Transverse colon (tissue), 4 donors: ENCODE data around the gene UPB1. TPM values are rescaled to one million over a fixed set of nuclear protein-coding genes. Genes with fewer than 3 reads are reported as not detected.

ENCODE experiments used
- DNase-seq: peaks from one replicate; pipeline ENCODE4 v3.0.0-alpha.2; 2019
- H3K27ac ChIP-seq, 4 donors: fragments of 200-600 bp; sonication (generic); 2 replicates each; pipeline ENCODE4 v1.5.1; 2016 to 2018; ENCODE audit warnings: inconsistent platforms in 4 of 4
- H3K27me3 ChIP-seq: fragments of 200-600 bp; sonication (generic); 2 replicates; pipeline ENCODE4 v1.5.1; 2017; ENCODE audit warnings: inconsistent platforms
- H3K36me3 ChIP-seq, 4 donors: fragments of 200-600 bp; sonication (generic); 2 replicates each; pipeline ENCODE4 v1.5.1; 2017 to 2019; ENCODE audit warnings: inconsistent platforms in 4 of 4
- H3K4me1 ChIP-seq, 4 donors: fragments of 200-600 bp; sonication (generic); 2 replicates each; pipeline ENCODE4 v1.5.1; 2017 to 2020; ENCODE audit warnings: inconsistent platforms in 4 of 4
- H3K4me3 ChIP-seq, 4 donors: fragments of 200-600 bp; sonication (generic); 1 replicate in 1 of 4; 2 replicates in 3 of 4; pipeline versions ENCODE4 v1.5.1 to v1.6.1; 2017 to 2019; ENCODE audit warnings: inconsistent platforms in 4 of 4
- H3K9me3 ChIP-seq, 2 donors: fragments of 200-600 bp; sonication (generic); 2 replicates each; pipeline ENCODE4 v1.5.1; 2017 to 2019; ENCODE audit warnings: inconsistent platforms in 2 of 2
- EP300 ChIP-seq: sonication (generic); formaldehyde crosslinking; IDR thresholded peaks from one replicate; pipeline ENCODE4 v1.6.1; 2017; ENCODE audit warnings: antibody characterized with exemption, low read depth
- POLR2A ChIP-seq: fragments of 450-650 bp; IDR thresholded peaks from one replicate; pipeline ENCODE4 v1.6.1; 2016; ENCODE audit warnings: antibody characterized with exemption, mild to moderate bottlenecking, moderate library complexity
- POLR2AphosphoS5 ChIP-seq, 3 donors: sonication (generic); formaldehyde crosslinking; IDR thresholded peaks; one replicate each; pipeline ENCODE4 v1.6.1; 2016; ENCODE audit warnings: antibody characterized with exemption in 3 of 3
- WGBS, 2 donors: methylation state at CpG; one replicate each; pipeline ENCODE4 v1.1.5; 2018; ENCODE audit warnings: low coverage in 1 of 2; 5-methylcytosine and 5-hydroxymethylcytosine counted together
- in situ Hi-C, 4 donors: fragments of 200-750 bp; cut with MboI; loops; one replicate each; pipeline versions ENCODE4 v1.15.0 to v1.15.1; 2017; ENCODE audit warnings: low sequenced_read_pairs in 3 of 4, low pct_ligation_motif_present in 1 of 4, low pct_unique_long_range_greater_than_20kb in 1 of 4
- intact Hi-C: fragments of 100-400 bp; cut with DNase I; formaldehyde crosslinking; loops from one replicate; pipeline ENCODE4 v1.15.1; 2023; ENCODE audit warnings: low total_unique reads
- total RNA-seq, 4 donors: library from RNA; depleted of rRNA; stranded (reverse); fragments of >200 nt; gene quantifications; one replicate each; pipeline ENCODE4 v1.1.0, GENCODE V29; 2016
- TF ChIP-seq, protein P1 (sequence below), 5 experiments: fragments of 200-600 bp in 3 of 5; fragments of 450-650 bp in 2 of 5; sonication (generic) in 3 of 5; IDR thresholded peaks; 1 replicate in 2 of 5; 2 replicates in 3 of 5; pipeline ENCODE4 v1.5.1; 2016 to 2017; ENCODE audit warnings: antibody characterized with exemption in 5 of 5, inconsistent platforms in 3 of 5, mild to moderate bottlenecking in 2 of 5, moderate library complexity in 1 of 5

UPB1 gene
- under 1 TPM in 1 of 4 donors, not detected in 3; 0.32 TPM for total RNA-seq

- in situ Hi-C loops (no loop called here), intact Hi-C loops (no loop called here)
- Histone ChIP-seq H3K4me3 (peak within 1 kb of the TSS in 2 of 4 donors; percentile 15 to 26), H3K27ac (no peak within 1 kb of the TSS), H3K27me3 (peaks cover 42% of the 10 kb centered on the region), H3K4me1 (peaks cover 0 to 9% (median 8%) of the 10 kb centered on the region in 4 donors), H3K9me3 (no peaks in the 10 kb centered on the region), H3K36me3 (no peaks in the 10 kb centered on the region)
- TF ChIP-seq POLR2A (no peak), POLR2AphosphoS5 (IDR thresholded peaks at IDR 0.05) (no peak), EP300 (no peak)
- TF ChIP-seq, protein P1, sequence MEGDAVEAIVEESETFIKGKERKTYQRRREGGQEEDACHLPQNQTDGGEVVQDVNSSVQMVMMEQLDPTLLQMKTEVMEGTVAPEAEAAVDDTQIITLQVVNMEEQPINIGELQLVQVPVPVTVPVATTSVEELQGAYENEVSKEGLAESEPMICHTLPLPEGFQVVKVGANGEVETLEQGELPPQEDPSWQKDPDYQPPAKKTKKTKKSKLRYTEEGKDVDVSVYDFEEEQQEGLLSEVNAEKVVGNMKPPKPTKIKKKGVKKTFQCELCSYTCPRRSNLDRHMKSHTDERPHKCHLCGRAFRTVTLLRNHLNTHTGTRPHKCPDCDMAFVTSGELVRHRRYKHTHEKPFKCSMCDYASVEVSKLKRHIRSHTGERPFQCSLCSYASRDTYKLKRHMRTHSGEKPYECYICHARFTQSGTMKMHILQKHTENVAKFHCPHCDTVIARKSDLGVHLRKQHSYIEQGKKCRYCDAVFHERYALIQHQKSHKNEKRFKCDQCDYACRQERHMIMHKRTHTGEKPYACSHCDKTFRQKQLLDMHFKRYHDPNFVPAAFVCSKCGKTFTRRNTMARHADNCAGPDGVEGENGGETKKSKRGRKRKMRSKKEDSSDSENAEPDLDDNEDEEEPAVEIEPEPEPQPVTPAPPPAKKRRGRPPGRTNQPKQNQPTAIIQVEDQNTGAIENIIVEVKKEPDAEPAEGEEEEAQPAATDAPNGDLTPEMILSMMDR (IDR thresholded peaks at IDR 0.05): no peak
- no peak for DNase-seq
- WGBS, 2 donors: 45% methylated on average over 58 of the region's 76 CpGs; no CpG with 5 or more reads in 1 of the 2 donors
Observed at GRCh38 chr22:24494528-24495364, at the start of gene UPB1. TSS of gene UPB1 (plus strand) at chr22:24495332. CDS start at chr22:24495404, 72 bp downstream.

DNA sequence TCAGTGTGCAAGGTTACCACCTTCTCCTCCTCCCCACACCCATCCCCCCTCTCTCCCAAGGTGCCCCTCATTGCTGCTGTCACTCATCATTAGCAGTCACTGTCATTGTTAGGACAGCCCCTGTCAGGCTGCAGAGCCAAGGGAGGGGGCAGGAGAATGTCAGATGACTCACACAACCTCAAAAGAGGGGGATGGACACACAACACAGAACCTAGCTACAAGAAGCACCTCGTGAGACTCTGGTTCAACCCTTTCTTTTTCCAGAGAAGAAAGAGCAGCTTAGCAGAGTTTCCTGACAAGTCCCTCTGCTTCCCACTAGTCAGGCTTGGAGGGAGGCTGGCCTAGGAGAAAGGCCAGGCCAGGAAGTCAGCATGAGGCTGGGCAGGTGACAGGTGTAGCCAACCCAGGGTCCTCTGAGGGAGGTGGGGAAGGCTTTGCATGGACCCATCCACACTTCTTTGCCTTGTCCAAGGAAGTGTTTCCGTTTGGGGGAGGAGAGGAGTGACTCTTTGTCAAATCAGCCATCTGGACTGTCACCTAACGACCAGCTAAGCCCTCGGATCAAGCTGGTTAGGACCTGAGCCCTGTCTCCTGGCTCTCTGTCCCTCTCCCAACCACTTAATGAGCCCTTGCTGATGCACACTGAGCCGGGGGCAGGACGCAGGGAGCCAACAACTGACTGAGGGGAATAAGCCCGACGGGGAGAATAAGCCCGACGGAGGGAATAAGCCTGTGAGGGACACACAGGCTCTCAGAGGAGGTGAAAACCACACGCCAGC is 49.5 kb upstream of the UPB1 start:
- in situ Hi-C loops (no loop called here), intact Hi-C loops (no loop called here)

GRCh38 chr22:24446260-24446611 is 48.9 kb upstream of the UPB1 start:
- DNase-seq: no peak
- Histone ChIP-seq H3K36me3 (no peaks in the 10 kb centered on the region), H3K4me3 (no peak overlapping the region), H3K27me3 (no peaks in the 10 kb centered on the region), H3K9me3 (no peaks in the 10 kb centered on the region), H3K27ac (no peak overlapping the region), H3K4me1 (no peaks in the 10 kb centered on the region)
- TF ChIP-seq EP300 (no peak), POLR2AphosphoS5 (IDR thresholded peaks at IDR 0.05) (no peak), POLR2A (no peak)
- TF ChIP-seq, protein P1 (IDR thresholded peaks at IDR 0.05): no peak
- in situ Hi-C loops: no loop called here
- intact Hi-C loops: no loop called here
- 80 to 91% methylated on average over 1 to 3 of the region's 3 CpGs for WGBS, 2 donors

More for the DNA sequence above, 49.5 kb upstream of the UPB1 start:
- no peaks in the 10 kb centered on the region for H3K4me1 ChIP-seq
- no peaks in the 10 kb centered on the region for H3K36me3 ChIP-seq
- H3K9me3 ChIP-seq: no peaks in the 10 kb centered on the region
- TF ChIP-seq, protein P1 (IDR thresholded peaks at IDR 0.05): no peak
- no peak for TF ChIP-seq POLR2A
- TF ChIP-seq EP300: no peak
- TF ChIP-seq POLR2AphosphoS5 (IDR thresholded peaks at IDR 0.05): no peak
- no peak for DNase-seq
- 81% methylated on average over 11 of the region's 11 CpGs; no CpG with 5 or more reads in 1 of the 2 donors for WGBS, 2 donors
- no peak overlapping the region for H3K4me3 ChIP-seq
- H3K27me3 ChIP-seq: no peaks in the 10 kb centered on the region
- H3K27ac ChIP-seq: no peak overlapping the region

- Histone ChIP-seq H3K27ac (no peak overlapping the region), H3K27me3 (no peaks in the 10 kb centered on the region), H3K36me3 (no peaks in the 10 kb centered on the region), H3K9me3 (no peaks in the 10 kb centered on the region), H3K4me3 (no peak overlapping the region), H3K4me1 (no peaks in the 10 kb centered on the region)
- in situ Hi-C loops (no loop called here), intact Hi-C loops (no loop called here)
- TF ChIP-seq, protein P1 (IDR thresholded peaks at IDR 0.05): no peak
- no peak for TF ChIP-seq POLR2AphosphoS5 (IDR thresholded peaks at IDR 0.05)
- TF ChIP-seq EP300: no peak
- TF ChIP-seq POLR2A: no peak
- no peak for DNase-seq
- WGBS, 2 donors: 29 to 80% methylated on average over 1 of the region's 1 CpG
Observed at GRCh38 chr22:24450610-24451009, 44.5 kb upstream of the UPB1 start.
